NCI-H460 (cell line): Measurements from ENCODE around the gene MFSD6. TPM values are rescaled to one million over a fixed set of nuclear protein-coding genes. Genes with fewer than 3 reads are reported as not detected.
"Not testable (repeated sequence)": the region's sequence is repeated elsewhere in the genome, so short reads cannot be mapped to it uniquely, and the experiment has no call there.

ENCODE experiments used
- DNase-seq: peaks from one replicate; pipeline ENCODE4 v3.0.0-alpha.2; 2016; ENCODE audit warnings: low read depth; ENCODE audit errors: extremely low read depth
- total RNA-seq: library from RNA; depleted of rRNA; stranded (reverse); fragments of >200 nt; shearing (Covaris generic); gene quantifications from 2 replicates; pipeline ENCODE4 v1.2.3, GENCODE V29; 2014

MFSD6 gene
- total RNA-seq, 1 experiment from 2014 or later: 28.4 TPM

DNA sequence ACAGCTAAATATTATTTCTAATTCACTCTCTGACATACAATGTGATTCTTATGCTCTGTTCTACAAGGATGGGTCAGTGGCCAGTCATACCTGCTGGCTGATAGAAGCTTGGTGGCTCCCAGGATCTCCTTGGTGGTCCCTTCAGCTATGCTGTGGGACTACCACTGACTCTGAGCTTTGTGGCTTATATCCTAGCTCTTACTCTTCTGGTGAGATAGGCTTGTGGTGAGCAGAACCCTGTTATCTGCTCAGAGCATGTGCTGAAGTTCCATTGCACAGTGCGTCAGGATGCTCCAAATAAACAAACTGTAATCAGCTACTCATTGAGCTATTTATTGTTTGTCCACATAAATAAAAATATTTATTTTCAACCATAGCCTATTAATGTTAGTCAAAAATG lies 51.7 kb downstream of the MFSD6 start:
- no peak for DNase-seq

DNA sequence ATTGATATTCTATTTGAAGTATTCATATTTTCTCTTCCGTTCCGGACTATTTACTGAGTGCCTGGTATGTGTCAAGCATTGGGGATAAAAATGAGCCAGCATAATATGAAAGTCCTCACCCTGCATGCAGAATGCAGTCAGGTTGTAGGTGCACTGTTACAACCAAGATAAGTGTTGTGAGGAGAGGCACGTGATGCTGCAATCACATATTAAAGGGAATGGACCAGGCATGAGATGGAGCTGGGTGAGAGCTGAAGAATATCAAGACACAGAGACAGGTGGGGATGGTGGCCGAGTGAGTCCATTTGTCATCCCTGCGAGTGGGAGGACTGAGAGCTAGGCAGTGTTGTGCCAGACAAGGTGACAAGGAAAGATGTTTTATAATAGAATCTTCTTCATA lies 52.3 kb downstream of the MFSD6 start:
- no peak for DNase-seq

- DNase-seq: peak; percentile 11
Observed at GRCh38 chr2:190462181-190462580, 54.0 kb downstream of the MFSD6 start.

- no peak for DNase-seq
Observed at GRCh38 chr2:190462611-190463010, 54.5 kb downstream of the MFSD6 start.

DNA sequence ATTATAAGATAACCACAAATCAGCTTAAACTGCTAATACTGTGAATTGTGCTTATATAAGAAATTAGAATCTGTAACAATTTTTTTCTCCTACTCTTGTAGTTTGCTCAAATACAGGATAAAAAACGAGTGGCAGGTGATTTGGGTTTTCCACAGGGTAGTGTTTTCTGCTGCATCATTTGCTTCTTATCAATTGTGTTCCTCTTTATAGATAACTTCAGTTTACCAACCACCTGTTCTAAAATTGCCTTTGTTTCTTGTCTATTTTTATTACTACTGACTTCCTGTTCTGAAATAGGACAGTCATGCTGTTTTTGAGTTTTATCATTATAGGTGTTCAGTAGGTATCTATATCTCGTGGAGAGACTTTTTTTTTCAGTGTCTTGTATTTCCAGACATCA lies 56.9 kb downstream of the MFSD6 start:
- no peak for DNase-seq

DNA sequence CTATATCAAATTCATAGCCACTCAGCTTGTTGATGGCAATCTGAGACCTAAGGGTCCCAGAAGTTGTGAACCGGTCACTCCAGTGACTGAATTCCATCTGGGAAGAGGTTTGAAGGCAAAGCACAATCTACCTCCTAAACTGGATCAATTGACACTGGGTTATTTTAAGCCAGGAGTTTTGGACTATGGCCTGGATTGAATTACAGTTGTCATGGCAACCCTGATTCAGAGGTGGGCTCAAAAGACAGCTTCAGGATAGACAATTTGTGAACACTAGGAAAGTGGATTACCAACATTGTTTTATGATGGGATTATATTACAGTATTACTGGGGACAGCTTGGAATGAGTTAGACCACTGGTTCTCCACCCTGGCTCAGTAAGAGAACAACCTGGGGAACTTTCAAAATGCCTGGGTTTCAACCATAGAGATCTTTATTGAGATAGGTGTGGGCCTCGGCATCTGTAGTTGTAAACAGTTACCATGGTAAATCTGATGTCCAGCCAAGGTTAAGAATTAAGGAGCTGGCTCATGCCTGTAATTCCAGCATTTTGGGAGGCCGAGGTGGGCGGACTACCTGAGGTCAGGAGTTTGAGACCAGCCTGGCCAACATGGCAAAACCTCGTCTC lies 58.8 kb downstream of the MFSD6 start:
- no peak for DNase-seq

DNA sequence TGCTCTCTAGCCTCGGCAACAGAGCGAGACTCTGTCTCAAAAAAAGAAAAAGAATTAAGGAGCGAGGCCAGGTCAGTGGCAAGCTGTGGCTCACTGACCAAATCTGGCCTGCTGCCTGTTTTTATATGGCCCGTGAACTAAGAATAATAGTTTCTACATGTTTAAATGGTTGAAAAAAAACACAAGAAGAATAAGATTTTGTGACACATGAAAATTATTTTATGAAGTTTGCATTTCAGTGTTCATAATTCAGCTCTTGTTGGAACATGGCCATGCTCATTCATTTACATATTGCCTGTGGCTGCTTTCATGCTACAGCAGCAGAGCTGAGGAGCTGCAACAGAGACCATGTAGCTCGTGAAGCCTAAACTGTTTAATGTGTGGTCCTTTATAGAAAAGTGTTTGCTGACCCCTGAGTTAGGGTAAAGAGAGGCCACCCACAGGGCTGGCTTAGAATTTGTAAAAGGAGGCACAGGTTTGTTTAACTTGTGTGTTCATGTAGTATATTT lies 59.5 kb downstream of the MFSD6 start:
- no peak for DNase-seq

DNA sequence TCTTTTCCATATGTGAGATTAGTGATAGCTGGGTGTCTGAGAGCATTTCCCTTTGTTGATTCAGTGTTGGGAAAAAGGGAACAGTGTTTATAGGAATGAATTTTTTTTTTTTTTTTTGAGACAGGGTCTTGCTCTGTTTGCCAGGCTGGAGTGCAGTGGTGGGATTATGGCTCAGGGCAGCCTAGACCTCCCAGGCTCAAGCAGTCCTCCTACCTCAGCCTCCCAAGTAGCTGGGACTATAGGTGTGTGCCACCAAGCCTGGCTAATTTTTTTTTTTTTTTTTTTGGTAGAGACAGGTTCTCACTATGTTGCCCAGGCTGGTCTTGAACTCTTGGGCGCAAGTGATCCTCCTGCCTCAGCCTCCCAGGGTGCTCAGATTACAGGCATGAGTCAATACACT lies 60.2 kb downstream of the MFSD6 start:
- not testable (repeated sequence) for DNase-seq

DNA sequence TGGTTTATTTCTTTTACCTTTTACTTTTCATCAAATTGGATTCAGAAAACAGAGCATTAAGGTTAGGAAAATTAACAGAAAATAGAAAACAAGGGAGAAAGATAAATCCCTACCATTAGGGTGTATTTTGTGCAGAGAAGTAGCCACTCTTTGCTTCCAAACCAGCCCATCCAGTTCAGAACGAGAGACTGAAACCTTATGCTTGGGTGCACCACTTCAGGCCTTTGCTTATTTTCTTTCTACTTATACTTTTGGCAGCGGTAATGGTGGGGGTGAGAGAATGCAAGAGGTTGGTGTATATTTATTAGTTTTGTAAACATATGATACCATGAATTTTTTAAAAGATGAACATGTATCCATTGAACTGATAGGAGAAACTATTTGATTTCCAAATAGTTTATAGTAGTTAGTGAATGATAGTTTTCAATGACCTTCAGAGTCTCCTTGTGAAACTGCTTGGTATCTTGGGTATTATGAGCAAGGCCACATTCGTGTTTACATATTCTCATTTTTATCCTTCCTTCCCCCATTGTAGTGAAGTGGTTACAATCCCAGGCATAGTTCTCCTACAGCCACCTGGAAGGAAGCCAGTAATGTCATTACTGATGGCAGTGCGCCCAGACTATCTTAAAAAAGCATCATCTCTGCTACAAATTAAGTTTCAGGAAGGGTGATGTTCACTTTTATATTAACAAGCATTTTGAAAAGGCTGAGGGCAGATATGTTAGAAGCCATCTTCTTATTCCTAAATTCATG lies 60.8 kb downstream of the MFSD6 start:
- peak; percentile 7 for DNase-seq

- DNase-seq: no peak
Observed at GRCh38 chr2:190469771-190470170, 61.6 kb downstream of the MFSD6 start.

- DNase-seq: no peak
Observed at GRCh38 chr2:190470256-190470826, 62.2 kb downstream of the MFSD6 start.

DNA sequence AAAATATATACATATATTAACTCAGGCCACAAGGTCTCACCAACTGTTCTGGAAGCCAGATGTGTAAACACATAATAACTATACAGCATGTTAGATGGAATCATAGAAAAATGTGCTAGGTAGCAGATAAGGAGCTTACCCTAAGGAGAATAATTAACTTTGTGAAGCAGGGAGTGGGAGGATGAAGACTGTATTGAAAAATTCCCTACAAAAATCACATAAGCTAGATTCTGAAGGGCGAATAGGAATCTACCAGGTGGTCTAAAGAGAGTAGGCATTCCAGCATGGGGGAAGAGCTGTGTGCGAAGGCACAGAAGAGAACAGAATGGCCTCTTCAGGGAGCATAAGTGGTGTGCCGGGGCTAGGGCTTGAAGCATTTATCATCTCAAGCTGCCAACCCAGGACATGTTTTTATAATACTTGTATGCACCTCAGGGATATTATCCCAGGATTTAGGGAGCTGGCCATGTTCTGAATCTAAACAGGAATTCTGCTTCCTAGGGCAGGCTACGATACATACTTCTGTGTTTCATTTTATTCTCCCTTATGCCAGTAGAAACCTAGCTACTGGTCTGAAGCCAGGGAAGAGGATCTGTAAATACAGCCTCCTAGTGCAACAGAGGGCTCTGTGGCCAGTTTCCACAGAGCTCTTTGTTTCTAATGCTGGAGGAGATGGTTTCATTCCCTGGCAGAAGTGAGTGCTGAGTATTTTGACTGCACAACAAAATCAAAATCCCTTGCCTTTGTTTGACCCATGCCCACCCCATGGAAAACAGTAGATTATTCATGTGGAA lies 69.7 kb downstream of the MFSD6 start:
- no peak for DNase-seq

DNA sequence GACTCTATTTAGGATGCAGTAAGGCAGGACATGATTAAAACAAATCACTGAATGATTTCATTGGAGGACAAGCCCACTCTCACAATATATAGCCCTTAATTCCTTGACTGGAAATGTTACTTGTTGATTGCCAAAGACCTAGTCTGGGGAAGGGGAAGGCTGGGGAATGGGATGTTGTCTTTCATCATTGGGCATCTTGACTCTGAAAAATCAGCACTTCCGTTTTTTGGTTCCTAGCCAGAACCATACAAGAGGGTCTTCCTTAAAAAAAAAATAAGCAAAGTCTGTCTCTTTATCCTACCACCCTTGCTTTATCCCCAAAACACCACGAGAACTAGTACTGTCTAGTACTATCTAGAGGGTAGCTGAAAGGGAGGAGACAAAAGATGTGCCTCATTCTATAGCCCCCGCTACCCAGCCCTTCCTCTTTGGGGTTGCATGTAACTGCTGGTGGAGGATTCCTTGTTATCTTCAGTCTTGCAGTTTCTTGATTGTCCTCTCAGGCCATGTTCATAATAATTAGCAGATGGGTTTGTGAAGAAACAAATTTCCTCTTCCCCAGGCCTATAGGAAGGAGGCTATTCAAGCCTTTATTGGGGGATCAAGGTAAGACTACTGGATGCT lies 70.5 kb downstream of the MFSD6 start:
- no peak for DNase-seq

GRCh38 chr2:190481339-190481738 lies 73.2 kb downstream of the MFSD6 start:
- no peak for DNase-seq

- no peak for DNase-seq
Observed at GRCh38 chr2:190482451-190482850, 74.3 kb downstream of the MFSD6 start.

DNA sequence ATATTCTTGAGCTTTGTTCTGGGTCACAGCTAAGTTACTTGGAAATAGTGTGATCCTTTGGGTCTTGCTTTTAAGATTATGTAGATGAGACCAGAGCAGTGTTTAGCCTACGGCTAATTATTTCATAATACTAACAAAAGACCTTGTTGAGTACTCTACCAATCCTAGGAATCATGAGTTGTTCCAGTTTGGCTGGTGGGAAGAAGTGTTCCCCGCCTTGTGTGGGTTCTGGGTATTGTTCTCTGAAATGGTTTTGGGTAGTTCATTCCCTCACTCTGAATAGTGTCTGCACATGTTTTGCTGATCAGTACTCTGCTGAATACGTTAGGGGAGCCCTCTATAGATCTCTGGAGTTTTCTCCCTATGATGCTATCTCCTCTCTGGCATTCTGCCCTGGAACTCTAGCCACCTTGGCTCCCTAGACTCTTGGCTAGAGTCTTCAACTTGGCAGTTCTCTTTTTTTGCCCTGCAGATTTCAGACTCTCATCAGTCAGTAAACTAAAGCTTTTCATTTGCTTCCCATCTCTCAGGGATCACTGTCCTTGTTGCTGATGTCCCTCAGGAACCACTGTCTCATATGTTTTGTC lies 78.0 kb downstream of the MFSD6 start:
- no peak for DNase-seq

GRCh38 chr2:190488516-190489233 lies 80.5 kb downstream of the MFSD6 start:
- no peak for DNase-seq

GRCh38 chr2:190489475-190489874 lies 81.3 kb downstream of the MFSD6 start:
- no peak for DNase-seq

- DNase-seq: no peak
Observed at GRCh38 chr2:190490502-190490901, 82.3 kb downstream of the MFSD6 start.

- no peak for DNase-seq
Observed at GRCh38 chr2:190493095-190493494, 84.9 kb downstream of the MFSD6 start.
